Skin of body (tissue), 2 donors: ENCODE measurements around the gene ALKBH1. TPM values are rescaled to one million over a fixed set of nuclear protein-coding genes. Genes with fewer than 3 reads are reported as not detected.
A peak's percentile ranks its signal among the peaks of the same experiment; 100 is the strongest.
"Not testable (repeated sequence)": the region's sequence is repeated elsewhere in the genome, so short reads cannot be mapped to it uniquely, and the experiment has no call there.

Source experiments
- DNase-seq: peaks from one replicate; lab custom pipeline; 2025; lab: John Stamatoyannopoulos, UW
- total RNA-seq: library from RNA; depleted of rRNA; stranded (reverse); fragments of >200 nt; gene quantifications from one replicate; pipeline ENCODE4 v1.2.3, GENCODE V29; 2014

Gene ALKBH1
- total RNA-seq, 1 donor from 2014 or later: 9.7 TPM

- no peak for DNase-seq
These were observed 34.6 kb downstream of the ALKBH1 start for GRCh38 chr14:77673193-77673592.

GRCh38 chr14:77667331-77667730, 40.5 kb downstream of the ALKBH1 start:
- no peak for DNase-seq

- DNase-seq: peak; percentile 47
These were observed 44.5 kb downstream of the ALKBH1 start for GRCh38 chr14:77663293-77663692.

- not testable (repeated sequence) for DNase-seq
These were observed 46.3 kb downstream of the ALKBH1 start for GRCh38 chr14:77661562-77661961.

GRCh38 chr14:77660754-77661153, 47.1 kb downstream of the ALKBH1 start:
- DNase-seq: no peak

- DNase-seq: no peak
These were observed 48.0 kb downstream of the ALKBH1 start for GRCh38 chr14:77659831-77660230.

- DNase-seq: no peak
These were observed 50.5 kb downstream of the ALKBH1 start for GRCh38 chr14:77657280-77657679.

- no peak for DNase-seq
These were observed 53.8 kb downstream of the ALKBH1 start for GRCh38 chr14:77654001-77654441.

GRCh38 chr14:77649326-77649725, 58.5 kb downstream of the ALKBH1 start:
- DNase-seq: no peak

GRCh38 chr14:77648520-77649200, 59.2 kb downstream of the ALKBH1 start:
- no peak for DNase-seq

GRCh38 chr14:77647853-77648252, 60.0 kb downstream of the ALKBH1 start:
- DNase-seq: no peak

- DNase-seq: no peak
These were observed 60.9 kb downstream of the ALKBH1 start for GRCh38 chr14:77646907-77647306.

- DNase-seq: no peak
These were observed 62.1 kb downstream of the ALKBH1 start for GRCh38 chr14:77645520-77646230.

- DNase-seq: no peak
These were observed 65.4 kb downstream of the ALKBH1 start for GRCh38 chr14:77642407-77642806.

GRCh38 chr14:77641534-77642341, 66.1 kb downstream of the ALKBH1 start:
- DNase-seq: peak; percentile 53

- no peak for DNase-seq
These were observed 66.9 kb downstream of the ALKBH1 start for GRCh38 chr14:77640756-77641533.

GRCh38 chr14:77638771-77639171, 69.1 kb downstream of the ALKBH1 start:
- DNase-seq: no peak

- DNase-seq: not testable (repeated sequence)
These were observed 72.0 kb downstream of the ALKBH1 start for GRCh38 chr14:77635869-77636268.

- not testable (repeated sequence) for DNase-seq
These were observed 72.4 kb downstream of the ALKBH1 start for GRCh38 chr14:77635466-77635865.

GRCh38 chr14:77630111-77630510, 77.7 kb downstream of the ALKBH1 start:
- no peak for DNase-seq

GRCh38 chr14:77625360-77625759, 82.5 kb downstream of the ALKBH1 start:
- DNase-seq: no peak
